ENCODE measurements around the gene SIRPB2.
A peak's percentile ranks its signal among the peaks of the same experiment; 100 is the strongest.

Gene SIRPB2

DNA sequence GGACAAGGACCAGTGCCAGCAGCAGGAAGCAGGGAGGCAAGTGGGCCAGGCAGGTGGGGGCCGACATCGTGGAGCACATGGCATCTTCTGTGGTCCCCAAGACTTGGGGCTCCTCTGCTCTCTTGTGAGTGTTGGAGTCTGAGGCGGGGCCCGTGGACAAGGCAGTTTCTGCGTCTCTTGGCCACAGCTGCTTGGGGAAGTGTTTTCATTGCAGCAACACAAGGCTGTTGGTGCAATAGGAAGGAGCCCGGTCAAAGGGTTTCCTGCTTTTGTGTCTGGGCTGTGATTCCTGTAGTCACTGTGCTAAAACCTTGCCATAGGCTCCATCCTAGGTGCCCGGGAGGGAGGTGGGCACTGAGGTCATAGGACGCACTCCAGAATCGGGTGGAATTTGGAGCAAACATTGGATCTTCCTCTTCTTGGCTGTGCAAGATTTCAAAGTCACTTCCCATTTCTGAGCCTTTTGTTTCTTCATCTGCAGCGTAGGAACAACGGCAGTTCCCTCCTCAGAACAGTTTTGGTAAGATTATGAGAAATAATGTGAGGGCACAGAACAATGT, at the start of gene SIRPB2:
SIRPB2 (minus strand) TSS at position 140 of the 560 bp plus-strand sequence; CDS start at position 79, 61 bp downstream.
- no peak for DNase-seq

DNA sequence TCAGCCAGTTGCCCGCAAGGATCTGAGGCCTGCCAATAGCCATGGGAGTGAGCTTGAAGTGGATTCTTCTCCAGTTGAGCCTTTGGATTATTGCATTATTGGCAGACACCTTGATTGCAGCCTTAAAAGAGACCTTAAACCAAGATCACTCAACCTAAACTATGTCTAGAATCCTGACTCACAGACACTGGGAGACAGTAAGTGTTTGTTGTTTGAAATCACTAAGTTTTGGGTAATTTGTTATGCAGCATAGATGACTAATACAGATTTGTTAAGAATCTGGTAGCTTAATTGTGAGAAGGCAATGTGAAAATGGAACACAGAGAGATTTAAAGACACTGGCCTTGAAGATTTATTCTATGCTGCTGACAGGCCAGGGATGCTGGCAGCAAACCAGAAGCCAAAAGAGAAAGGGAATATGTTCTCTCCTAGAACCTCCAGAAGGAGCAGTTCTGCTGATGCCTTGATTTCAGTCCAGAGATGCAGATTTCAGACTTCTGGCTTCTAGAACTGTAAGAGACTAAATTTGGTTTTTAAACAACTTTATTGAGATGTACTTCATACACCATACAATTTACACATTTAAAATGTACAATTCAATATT, 48.7 kb upstream of the SIRPB2 start:
- no peak for DNase-seq

DNA sequence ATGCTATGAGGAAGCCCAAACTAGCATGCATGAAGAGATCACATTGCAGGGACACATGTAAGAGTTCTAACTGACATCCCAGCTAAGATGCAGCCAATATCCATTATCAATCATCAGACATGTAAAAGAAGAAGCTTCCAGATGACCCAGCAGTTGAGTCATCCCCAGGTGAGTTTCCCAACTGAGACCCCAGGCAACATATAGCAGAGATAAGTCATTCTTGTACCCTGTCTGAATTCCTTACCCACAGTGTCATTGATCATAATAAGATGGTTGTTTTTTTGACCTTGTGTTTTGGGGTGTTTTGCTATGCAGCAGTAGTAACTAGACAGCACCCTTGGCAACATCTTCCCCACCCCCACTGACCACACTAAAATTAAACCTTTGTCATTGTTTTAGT, 47.4 kb upstream of the SIRPB2 start:
- no peak for DNase-seq

DNA sequence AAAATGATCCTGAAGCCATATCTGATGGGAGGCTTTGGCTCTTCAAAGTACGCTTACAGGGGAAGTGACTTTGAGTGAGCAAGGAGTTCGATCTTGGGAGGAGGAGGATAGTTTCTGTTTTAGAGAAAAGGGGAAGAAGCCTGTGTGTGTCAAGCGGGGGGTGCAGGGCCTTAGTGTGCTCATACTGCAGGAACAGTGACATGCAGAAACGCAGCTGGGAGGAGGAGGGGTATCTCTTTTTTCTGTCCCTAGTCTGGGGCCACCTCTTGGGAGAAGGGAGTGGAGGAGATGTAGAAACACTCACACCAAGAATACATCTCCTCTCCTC, 46.5 kb upstream of the SIRPB2 start:
- DNase-seq: peak; percentile 11

DNA sequence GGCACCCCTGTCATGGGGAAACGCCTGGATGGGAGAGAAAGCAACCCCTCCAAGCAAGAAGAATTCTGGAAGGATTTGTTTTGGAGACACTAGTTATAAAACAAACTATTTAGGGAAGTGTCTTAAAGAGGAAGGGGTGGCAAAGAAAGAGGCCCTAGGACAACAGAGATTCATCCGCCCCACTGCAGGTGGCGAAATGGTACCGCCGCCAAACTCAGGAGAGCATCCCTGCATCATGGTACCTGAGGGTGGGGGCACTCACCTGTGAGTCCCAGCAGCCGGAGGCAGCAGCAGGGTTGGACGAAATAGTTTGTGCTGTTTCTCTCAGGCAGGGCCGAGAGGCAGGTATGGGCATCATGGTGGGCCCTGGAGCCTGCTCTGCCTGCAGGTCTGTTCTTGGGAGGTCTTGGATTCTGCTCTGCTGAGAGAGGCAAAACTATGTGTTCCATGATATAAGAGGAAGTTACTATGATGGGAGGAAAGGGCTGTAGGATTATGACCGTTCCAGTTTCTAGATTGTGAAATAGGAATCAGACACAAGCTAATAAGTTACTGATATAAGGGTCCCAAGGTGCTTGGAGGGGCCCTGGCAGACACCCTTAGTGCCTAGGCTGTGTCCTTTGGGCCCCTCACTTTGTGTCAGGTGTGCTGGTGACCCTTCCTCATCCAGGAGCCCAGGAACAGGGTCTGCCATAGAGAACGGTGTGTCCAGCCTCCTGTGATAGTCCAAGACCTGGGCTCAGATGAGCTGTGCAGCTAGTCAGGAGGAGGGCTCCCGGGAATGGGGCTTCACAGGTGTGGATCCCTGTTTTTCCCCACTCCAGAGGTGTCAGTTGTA, 45.9 kb upstream of the SIRPB2 start:
- no peak for DNase-seq

DNA sequence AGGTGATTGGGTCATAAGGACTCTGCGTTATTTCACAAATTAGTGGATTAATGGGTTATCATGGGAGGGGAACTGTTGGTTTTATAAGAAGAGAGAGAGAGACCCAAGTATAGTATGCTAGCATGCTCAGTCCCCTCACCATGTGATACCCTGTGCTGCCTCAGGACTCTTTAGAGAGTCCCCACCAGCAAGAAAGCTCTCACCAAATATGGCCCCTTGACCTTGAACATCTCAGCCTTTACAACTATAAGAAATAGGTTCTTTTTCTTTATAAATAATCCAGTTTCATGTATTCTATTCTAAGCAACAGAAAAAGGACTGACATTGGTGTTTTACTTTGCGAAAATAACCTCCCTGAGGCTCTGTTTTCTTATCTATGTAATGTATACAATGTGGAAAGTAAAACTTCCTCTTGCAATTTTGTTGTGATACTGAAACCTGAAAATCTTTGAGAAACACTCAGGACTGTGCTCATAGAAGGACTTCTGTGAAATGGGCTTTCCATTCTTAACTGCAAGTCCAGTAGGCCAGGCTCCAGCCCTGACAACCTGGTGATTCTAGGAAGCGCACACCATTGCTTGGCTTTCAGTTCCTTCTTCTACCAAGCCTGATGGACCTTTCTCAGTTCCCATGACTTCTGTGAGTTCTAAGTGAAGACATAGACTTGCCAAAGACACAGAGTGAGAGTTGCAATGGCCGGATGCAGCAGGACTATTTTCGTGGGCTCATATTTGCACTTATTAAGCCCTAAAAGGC, 44.4 kb upstream of the SIRPB2 start:
- DNase-seq: no peak

DNA sequence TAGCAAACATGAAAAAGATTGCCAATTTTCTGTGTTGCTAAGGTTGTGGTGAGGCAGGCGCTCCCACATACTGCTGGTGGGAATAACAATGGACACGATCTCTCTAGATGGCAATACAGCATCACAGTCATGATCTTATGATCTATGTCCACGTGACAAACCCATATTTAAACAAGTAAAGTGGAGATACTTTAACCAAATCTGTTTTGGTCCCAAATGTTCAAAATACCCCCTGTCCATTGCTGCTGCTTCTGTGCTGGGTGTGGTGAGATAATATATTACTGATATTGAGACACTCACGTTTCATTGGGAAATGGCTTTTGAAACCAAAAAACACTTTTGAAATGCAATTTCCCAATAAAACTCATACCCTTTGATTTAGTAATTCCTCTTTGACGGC, 43.3 kb upstream of the SIRPB2 start:
- DNase-seq: no peak

DNA sequence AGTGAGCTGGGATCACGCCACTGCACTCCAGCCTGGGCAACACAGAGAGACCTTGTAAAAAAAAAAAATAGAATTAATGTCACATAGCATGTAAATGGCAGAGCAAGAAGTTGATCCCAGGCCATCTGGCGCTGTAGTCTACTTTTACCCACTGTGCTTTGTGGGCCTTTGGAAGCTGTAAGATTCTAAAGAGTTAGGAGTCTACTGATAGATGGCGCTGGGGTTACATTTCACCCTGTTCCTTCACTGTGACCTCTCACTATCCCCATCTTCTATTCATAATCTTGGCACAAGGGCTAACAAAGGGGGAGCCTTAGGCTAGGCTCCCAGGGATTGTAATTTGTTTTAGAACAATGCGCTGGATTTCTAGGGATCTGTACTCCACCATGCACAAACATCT, 41.8 kb upstream of the SIRPB2 start:
- peak; percentile 22 for DNase-seq

DNA sequence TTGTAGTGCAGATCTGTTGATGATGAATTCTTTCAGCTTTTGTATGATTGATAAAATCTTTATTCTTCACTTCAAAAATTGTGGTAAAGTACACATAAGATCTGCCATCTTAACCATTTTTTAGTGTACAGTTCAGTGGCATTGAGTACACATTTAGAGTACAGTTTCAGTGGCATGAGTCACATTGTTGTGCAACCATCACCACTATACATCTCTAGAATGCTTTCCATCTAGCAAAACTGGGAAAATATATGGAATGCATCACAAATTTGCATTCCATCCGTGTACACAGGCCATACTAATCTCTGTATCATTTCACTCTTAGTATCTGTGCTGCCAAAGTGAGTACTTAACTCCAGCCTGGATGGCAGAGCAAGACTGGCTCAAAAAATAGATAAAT, 37.6 kb upstream of the SIRPB2 start:
- no peak for DNase-seq

DNA sequence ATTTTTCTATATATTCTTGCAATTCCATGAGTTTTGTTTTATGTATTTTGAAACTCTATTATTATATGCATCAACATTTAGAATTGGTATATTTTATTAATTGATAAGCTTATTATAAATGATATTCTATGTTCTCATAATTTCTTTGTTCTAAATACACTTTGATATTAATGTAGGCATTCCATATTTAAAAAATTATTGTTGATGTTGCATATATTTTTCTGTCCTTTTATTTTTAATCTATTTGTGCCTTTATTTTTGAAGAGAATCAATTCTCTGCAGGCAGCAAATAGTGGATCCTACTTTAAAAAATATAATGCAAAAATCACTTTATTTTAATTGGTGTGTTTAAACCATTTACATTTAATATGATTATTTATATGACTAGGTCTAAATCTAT, 36.7 kb upstream of the SIRPB2 start:
- no peak for DNase-seq

DNA sequence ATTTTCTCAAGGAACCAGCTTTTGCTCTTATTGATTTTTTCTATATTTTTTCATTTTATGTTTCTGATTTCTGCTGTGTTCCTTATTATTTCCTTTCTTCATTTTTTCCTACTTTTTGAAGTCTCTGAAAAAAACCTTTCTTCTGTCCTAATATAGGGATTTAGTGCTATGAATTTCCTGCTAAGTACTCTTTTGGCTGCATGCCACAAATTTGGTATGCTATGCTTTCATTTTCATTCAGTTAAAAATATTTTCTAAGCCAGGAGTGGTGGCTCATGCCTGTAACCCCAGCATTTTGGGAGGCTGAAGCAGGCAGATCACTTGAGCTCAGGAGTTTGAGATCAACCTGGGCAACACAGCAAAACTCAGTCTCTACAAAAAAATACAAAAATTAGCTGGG, 35.7 kb upstream of the SIRPB2 start:
- DNase-seq: no peak

DNA sequence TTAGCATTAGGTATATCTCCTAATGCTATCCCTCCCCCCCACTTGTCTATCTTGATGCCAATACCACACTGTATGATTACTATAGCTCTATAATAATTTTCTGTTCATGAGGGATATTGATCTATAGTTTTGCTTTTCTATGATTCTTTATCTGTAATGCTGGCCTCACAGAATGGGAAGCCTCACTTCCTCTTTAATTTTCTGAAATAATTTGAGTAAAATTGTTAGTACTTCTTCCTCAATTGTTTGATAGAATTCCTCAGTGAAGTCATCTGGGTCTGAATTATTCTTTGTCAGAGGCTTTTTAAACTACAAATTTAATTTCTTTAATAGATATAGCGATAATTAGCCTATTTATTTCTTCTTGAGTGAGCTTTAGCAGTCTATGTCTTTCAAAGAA, 35.1 kb upstream of the SIRPB2 start:
- DNase-seq: no peak

DNA sequence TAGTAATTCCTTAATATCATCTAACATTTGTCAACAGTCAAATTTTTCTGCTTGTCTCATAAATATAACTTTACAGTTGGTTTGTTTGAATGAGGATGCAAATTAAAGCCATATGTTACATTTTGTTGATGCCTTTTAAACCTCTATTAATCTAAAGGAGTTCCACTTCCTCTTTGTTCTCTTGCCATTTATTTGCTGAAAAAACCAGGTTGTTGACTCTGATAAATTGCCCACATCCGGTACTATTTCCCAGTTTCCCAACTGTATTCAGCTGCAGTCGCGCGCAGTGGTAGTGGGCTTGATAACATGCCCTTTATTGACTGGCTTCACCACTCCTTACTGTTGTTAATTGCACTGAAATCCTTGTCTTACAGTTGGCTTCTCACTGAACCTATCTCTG, 32.8 kb upstream of the SIRPB2 start:
- no peak for DNase-seq

DNA sequence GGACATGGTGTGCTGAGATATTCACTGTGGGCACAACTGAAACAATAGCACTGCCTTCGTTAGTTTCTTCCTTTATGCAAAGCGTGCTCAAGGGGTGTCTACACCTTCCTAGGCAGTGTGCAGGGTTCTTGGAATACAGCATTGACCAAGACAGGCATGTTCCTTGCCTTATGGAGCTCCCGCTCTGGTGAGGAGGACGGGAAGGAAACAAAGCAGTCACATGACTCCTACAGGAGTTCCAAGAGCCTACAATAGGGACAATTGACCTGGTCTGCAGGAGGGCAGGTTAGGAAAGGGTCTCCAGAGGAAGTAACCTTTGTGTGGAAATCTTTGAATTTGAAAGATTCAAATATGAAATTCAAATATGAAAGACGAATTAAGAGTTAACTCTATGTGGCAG, 25.8 kb upstream of the SIRPB2 start:
- no peak for DNase-seq

DNA sequence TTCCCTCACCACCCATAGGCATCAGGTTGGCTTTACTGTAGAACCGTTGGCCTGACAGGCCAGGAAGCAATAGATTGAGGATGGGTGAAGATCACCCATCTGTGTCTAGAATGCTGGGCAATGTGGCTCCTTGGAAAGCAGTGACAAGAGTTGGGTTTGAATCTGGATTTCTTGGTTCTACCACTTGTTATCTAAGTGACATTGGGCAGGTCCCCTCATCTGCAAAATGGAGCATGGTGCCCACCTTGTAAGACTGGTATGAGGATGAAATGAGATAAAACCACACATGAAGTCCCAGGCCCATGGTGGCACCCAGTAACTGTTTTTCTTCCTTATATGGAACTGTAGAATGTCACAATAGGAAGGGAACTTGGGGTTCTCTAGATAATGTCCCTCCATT, 22.6 kb upstream of the SIRPB2 start:
- DNase-seq: no peak

DNA sequence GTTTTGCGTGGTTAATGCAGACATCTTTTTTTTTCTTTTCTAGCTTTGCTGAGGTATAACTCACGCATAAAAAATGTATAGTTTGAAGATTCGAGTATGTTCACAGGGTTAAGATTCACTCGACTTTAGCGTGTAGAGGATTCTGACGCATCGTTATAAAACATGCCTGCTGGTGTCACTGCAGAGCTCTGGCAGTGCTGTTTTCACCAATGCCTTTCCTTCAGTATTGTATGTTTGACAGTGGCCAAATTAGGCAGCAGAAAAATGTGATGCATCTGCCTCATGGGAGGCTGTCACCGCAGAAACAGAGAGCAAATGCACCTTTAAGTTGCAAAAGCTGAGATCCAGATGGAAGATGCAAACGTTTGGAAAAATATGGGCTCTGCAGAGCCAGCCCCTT, 18.0 kb upstream of the SIRPB2 start:
- peak; percentile 33 for DNase-seq

DNA sequence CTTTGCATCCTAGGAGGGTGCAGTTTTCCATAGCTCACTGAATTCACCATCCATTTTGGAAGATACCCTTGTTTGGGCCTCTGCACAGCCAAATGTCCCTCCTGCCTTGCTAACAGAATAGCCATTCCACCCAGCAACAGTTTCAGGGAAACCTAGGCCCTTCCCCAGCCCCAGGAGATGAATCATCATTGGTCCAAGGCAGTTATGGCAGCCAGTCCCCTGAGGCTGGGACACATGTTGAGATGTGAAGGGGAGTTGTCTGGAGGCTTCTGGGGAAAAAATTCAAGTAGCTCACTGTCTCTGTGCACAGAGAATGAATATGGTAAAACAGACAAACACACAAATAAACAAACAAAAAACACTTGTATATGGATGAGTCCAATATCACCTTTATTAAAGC, 17.4 kb upstream of the SIRPB2 start:
- no peak for DNase-seq

DNA sequence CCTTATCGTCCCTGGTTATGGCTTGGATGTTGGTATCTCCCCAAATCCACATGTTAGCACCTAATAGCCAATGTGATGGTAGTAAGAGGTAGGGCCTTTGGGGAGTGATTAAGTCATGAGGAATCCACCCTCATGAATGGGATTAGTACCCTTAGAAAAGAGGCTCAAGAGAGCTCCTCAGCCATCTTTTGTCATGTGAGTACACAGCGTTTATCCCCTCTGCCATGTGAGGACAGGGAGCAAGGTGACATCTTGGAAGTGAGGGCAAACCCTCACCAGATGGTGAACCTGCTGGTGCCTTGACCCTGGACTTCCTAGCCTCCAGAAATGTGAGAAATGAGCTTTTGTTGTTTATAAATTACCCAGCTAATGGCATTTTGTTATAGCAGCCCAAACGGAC, 16.1 kb upstream of the SIRPB2 start:
- no peak for DNase-seq

DNA sequence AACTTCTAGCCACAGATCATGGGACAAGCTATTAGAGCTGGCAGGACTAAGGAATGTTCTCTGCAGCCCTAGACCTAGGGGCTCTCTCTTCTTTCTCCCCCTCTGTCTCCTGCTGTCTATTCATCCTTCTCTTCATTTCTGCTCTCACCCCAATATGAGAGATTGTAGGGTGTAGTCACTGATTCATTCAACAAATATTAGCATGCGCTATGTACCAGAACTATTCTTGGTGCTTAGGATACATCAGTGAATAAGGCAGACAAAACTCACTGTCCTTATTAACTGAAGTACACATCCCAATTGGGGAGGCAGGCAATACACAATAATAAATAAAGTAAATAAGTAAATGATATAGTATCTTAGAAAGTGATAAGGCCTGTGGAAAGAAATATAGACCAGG, 14.7 kb upstream of the SIRPB2 start:
- no peak for DNase-seq

DNA sequence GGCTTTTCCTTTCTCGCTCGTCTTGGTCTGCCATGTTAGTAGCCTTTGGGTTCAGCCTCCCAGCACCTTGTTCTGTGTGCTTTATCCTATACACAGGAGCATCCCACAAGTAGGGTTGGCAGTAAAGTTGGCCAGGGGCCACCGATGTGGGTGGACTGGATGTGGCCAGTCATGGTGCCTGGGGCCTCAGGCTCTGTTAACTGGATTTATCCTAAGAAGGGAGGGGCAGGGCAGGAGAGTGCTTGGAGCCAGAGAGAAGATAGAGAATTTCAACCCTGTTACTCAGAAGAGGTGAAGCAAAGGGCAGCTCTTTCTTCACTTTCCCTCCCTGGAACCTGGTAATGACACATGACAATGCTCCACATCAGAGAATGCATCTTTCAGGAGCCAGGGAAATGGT, 14.1 kb upstream of the SIRPB2 start:
- DNase-seq: no peak

DNA sequence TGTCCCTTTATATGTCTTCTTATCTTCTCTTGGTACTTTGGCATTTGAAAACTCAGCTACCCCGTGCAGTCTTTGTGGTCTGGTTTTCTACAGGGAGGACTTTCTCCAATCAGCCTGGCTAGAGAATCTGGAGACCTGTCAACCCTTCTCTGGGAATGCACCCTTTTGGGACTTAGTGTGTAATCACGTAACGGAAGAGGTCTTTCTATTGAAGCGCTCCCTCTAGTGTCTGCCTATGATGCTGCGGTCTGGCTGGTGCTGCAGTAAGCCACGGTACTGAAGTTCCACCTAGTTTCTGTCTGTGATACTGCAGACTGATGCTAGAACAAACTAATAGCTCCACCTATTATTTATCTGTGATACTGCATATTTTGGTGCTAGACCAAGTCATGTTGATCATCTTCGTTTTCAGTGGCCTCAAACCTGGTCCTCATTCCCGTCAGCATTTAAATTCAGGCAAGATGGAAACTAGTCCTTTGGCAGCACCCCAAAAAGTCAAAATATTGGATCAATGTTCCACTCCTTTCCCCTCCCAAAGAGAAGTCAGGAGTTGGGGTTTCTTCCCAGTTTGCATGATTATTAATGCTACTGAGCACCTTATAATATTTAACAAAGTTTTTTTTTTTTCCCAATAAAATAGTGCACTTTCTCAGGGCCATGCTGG, 12.5 kb upstream of the SIRPB2 start:
- DNase-seq: peak; percentile 84

DNA sequence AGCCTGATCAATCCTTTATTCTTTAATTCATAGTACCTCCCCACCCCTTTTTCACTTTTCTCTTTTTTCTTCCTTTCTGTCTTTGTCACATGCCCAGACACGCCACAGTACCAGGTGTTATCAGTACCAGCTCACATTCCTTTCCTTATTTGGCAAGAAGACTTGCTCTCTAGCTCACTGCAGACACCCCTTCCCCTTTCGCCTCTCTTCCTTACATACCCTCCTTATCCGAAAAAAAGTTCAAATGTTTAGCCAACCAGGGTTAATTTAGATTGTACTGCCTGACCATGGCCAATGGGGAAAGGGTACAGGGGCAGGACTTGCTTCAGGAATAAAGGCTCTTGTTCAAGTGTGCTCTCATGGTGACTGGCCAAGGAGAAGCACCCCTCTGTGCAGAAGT, 9.3 kb upstream of the SIRPB2 start:
- no peak for DNase-seq
